CD14-positive monocyte (primary cell): ENCODE measurements around the gene TBCD. TPM values are rescaled to one million over a fixed set of nuclear protein-coding genes. Genes with fewer than 3 reads are reported as not detected.

Experiments used
- DNase-seq, 3 donors: peaks; one replicate each; pipeline ENCODE4 v3.0.0-alpha.2; 2011 to 2022
- H2AFZ ChIP-seq: 2 replicates; pipeline ENCODE4 v1.6.0; 2012; ENCODE audit warnings: mild to moderate bottlenecking, low read depth, low read length, inconsistent platforms; ENCODE audit not compliant: insufficient read depth, poor library complexity, severe bottlenecking
- H3K27ac ChIP-seq, 2 donors: 1 replicate in 1 of 2; 2 replicates in 1 of 2; pipeline ENCODE4 v1.5.1; 2012 to 2013; ENCODE audit warnings: low read length in 2 of 2, control low read depth in 1 of 2, inconsistent platforms in 1 of 2, low read depth in 1 of 2, mild to moderate bottlenecking in 1 of 2
- H3K27me3 ChIP-seq, 2 donors: one replicate each; pipeline versions ENCODE4 v1.6.0 to v1.6.1; 2011 to 2013; ENCODE audit warnings: low read length in 2 of 2; ENCODE audit not compliant: control insufficient read depth in 2 of 2, insufficient read depth in 2 of 2
- H3K36me3 ChIP-seq, 2 donors: replicated peaks in 1 of 2; 1 replicate in 1 of 2; 2 replicates in 1 of 2; pipeline versions ENCODE4 v1.5.1 to v1.6.1; 2012 to 2013; ENCODE audit warnings: low read length in 2 of 2, control low read depth in 1 of 2, inconsistent platforms in 1 of 2, mild to moderate bottlenecking in 1 of 2; ENCODE audit not compliant: insufficient read depth in 2 of 2, control insufficient read depth in 1 of 2
- H3K4me1 ChIP-seq, 2 donors: 1 replicate in 1 of 2; 2 replicates in 1 of 2; pipeline versions ENCODE4 v1.5.1 to v1.6.1; 2012 to 2013; ENCODE audit warnings: low read length in 2 of 2, control low read depth in 1 of 2, inconsistent platforms in 1 of 2, mild to moderate bottlenecking in 1 of 2, moderate library complexity in 1 of 2; ENCODE audit not compliant: insufficient read depth in 2 of 2, control insufficient read depth in 1 of 2
- H3K4me2 ChIP-seq: replicated peaks from 2 replicates; pipeline ENCODE3; 2012; ENCODE audit warnings: low read length, moderate library complexity, mild to moderate bottlenecking; ENCODE audit not compliant: poor library complexity, severe bottlenecking; ENCODE audit errors: extremely low read depth
- H3K4me3 ChIP-seq, 3 experiments: fragments of 200-600 bp in 1 of 3; sonication (generic) in 1 of 3; replicated peaks in 1 of 3; 1 replicate in 2 of 3; 2 replicates in 1 of 3; pipeline ENCODE4 v1.5.1; 2011 to 2013; ENCODE audit warnings: low read length in 3 of 3, mild to moderate bottlenecking in 3 of 3, control low read depth in 2 of 3, low read depth in 2 of 3, inconsistent platforms in 1 of 3, moderate library complexity in 1 of 3
- H3K79me2 ChIP-seq: 2 replicates; pipeline ENCODE4 v1.6.0; 2012; ENCODE audit warnings: mild to moderate bottlenecking, control low read depth, inconsistent platforms, low read length, moderate library complexity; ENCODE audit not compliant: insufficient read depth
- H3K9ac ChIP-seq: 2 replicates; pipeline ENCODE4 v1.6.0; 2017; ENCODE audit warnings: low read length, mild to moderate bottlenecking; ENCODE audit not compliant: insufficient read depth, poor library complexity, severe bottlenecking
- H3K9me3 ChIP-seq, 2 donors: replicated peaks in 1 of 2; 1 replicate in 1 of 2; 2 replicates in 1 of 2; pipeline versions ENCODE4 v1.5.1 to v1.6.1; 2012 to 2013; ENCODE audit warnings: low read length in 2 of 2, control low read depth in 1 of 2; ENCODE audit not compliant: control insufficient read depth in 1 of 2, insufficient read depth in 1 of 2
- H4K20me1 ChIP-seq: 2 replicates; pipeline ENCODE4 v1.6.0; 2012; ENCODE audit warnings: mild to moderate bottlenecking, low read length, control low read depth, moderate library complexity; ENCODE audit not compliant: insufficient read depth
- H3K27ac Mint-ChIP-seq, 7 donors: one replicate each; pipeline ENCODE4 v1.8.0; 2020; ENCODE audit warnings: mild to moderate bottlenecking in 7 of 7, mixed read lengths in 7 of 7, moderate library complexity in 6 of 7, inconsistent platforms in 2 of 7
- H3K27me3 Mint-ChIP-seq, 3 donors: one replicate each; pipeline ENCODE4 v1.8.0; 2021 to 2022; ENCODE audit warnings: low read depth in 3 of 3, mild to moderate bottlenecking in 3 of 3, mixed read lengths in 3 of 3, moderate library complexity in 3 of 3, inconsistent platforms in 1 of 3
- H3K36me3 Mint-ChIP-seq, 2 donors: one replicate each; pipeline ENCODE4 v1.8.0; 2020; ENCODE audit warnings: mixed read lengths in 2 of 2, inconsistent platforms in 1 of 2, mild to moderate bottlenecking in 1 of 2
- H3K4me1 Mint-ChIP-seq: one replicate; pipeline ENCODE4 v1.8.0; 2020; ENCODE audit warnings: mild to moderate bottlenecking, mixed read lengths
- H3K4me3 Mint-ChIP-seq, 2 donors: one replicate each; pipeline ENCODE4 v1.8.0; 2020; ENCODE audit warnings: mild to moderate bottlenecking in 2 of 2, mixed read lengths in 2 of 2, moderate library complexity in 1 of 2
- H3K9me3 Mint-ChIP-seq, 7 donors: one replicate each; pipeline ENCODE4 v1.8.0; 2020 to 2022; ENCODE audit warnings: mixed read lengths in 7 of 7, mild to moderate bottlenecking in 6 of 7, moderate library complexity in 6 of 7, inconsistent platforms in 2 of 7
- whole genome bisulfite sequencing: methylation state at CpG from one replicate; pipeline ENCODE4 v1.1.5; 2013; ENCODE audit warnings: missing lambda C conversion rate; ENCODE audit not compliant: insufficient coverage; 5-methylcytosine and 5-hydroxymethylcytosine counted together
- intact Hi-C, 2 donors: fragments of 100-400 bp; cut with micrococcal nuclease; formaldehyde crosslinking; loops; one replicate each; pipeline versions ENCODE4 v1.15.0 to v1.15.1; 2023
- polyA plus RNA-seq, 3 donors: library from polyadenylated mRNA; depleted of rRNA in 1 of 3; unstranded in 2 of 3; stranded (reverse) in 1 of 3; fragments of 300-500 nt in 2 of 3; fragments of >200 nt in 1 of 3; fragmentation: Illumina TruSeq in 2 of 3; gene quantifications; 1 replicate in 2 of 3; 2 replicates in 1 of 3; pipeline ENCODE4 v1.2.3, GENCODE V29; 2012 to 2021
- TF ChIP-seq, protein P1 (sequence below): fragments of 200-600 bp; IDR thresholded peaks from one replicate; pipeline ENCODE4 v1.8.0; 2022; ENCODE audit warnings: antibody characterized with exemption, mild to moderate bottlenecking

Gene TBCD
- polyA plus RNA-seq, 3 donors, result 54.7 to 74.0 (median 66.6) TPM

DNA sequence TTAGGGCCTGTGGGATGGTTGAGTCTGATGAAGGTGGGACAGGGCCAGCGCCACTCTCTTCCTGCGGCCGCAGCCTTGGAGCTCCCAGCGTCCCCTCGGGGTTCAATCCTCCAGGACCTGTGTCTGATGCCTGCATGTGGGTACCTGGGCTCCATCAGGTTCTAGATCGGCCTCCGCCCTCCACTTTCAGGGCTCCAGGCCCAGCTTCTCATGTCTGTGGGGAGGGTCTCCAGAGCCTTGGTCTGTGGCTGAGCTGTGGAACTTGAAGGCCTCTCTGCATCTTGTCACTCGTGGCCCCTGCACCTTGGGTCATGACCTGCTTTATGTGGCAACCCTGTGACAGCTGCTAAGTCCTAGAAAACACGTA, 177.8 kb downstream of the TBCD start:
- Histone ChIP-seq H3K9me3 (no peaks in the 10 kb centered on the region), H3K9ac (no peak overlapping the region), H3K27me3 (no peaks in the 10 kb centered on the region), H3K4me1 (no peaks in the 10 kb centered on the region), H4K20me1 (no peaks in the 10 kb centered on the region), H3K79me2 (no peaks in the 10 kb centered on the region), H2AFZ (no peak overlapping the region), H3K27ac (no peak overlapping the region), H3K36me3 (peaks cover 81 to 100% of the 10 kb centered on the region in 2 donors), H3K4me3 (no peak overlapping the region), H3K4me2 (no peak overlapping the region)
- H3K27ac Mint-ChIP-seq, result peak overlapping the region in 1 of 7 donors; percentile 15
- no peak overlapping the region for H3K4me3 Mint-ChIP-seq
- WGBS, result 97% methylated on average over 9 of the region's 9 CpGs
- no peak for DNase-seq
- intact Hi-C loops, result loop anchor here in 1 of 2 donors (10.0 kb wide), 1 partner anchor 135 kb away; no protein-coding TSS in a partner anchor
- H3K36me3 Mint-ChIP-seq, result peaks cover 72 to 93% of the 10 kb centered on the region in 2 donors
- H3K27me3 Mint-ChIP-seq, result peaks cover 0 to 1% (median 0%) of the 10 kb centered on the region in 3 donors
- TF ChIP-seq, protein P1, sequence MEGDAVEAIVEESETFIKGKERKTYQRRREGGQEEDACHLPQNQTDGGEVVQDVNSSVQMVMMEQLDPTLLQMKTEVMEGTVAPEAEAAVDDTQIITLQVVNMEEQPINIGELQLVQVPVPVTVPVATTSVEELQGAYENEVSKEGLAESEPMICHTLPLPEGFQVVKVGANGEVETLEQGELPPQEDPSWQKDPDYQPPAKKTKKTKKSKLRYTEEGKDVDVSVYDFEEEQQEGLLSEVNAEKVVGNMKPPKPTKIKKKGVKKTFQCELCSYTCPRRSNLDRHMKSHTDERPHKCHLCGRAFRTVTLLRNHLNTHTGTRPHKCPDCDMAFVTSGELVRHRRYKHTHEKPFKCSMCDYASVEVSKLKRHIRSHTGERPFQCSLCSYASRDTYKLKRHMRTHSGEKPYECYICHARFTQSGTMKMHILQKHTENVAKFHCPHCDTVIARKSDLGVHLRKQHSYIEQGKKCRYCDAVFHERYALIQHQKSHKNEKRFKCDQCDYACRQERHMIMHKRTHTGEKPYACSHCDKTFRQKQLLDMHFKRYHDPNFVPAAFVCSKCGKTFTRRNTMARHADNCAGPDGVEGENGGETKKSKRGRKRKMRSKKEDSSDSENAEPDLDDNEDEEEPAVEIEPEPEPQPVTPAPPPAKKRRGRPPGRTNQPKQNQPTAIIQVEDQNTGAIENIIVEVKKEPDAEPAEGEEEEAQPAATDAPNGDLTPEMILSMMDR, result no peak
- H3K9me3 Mint-ChIP-seq, result no peaks in the 10 kb centered on the region
- H3K4me1 Mint-ChIP-seq, result no peaks in the 10 kb centered on the region

DNA sequence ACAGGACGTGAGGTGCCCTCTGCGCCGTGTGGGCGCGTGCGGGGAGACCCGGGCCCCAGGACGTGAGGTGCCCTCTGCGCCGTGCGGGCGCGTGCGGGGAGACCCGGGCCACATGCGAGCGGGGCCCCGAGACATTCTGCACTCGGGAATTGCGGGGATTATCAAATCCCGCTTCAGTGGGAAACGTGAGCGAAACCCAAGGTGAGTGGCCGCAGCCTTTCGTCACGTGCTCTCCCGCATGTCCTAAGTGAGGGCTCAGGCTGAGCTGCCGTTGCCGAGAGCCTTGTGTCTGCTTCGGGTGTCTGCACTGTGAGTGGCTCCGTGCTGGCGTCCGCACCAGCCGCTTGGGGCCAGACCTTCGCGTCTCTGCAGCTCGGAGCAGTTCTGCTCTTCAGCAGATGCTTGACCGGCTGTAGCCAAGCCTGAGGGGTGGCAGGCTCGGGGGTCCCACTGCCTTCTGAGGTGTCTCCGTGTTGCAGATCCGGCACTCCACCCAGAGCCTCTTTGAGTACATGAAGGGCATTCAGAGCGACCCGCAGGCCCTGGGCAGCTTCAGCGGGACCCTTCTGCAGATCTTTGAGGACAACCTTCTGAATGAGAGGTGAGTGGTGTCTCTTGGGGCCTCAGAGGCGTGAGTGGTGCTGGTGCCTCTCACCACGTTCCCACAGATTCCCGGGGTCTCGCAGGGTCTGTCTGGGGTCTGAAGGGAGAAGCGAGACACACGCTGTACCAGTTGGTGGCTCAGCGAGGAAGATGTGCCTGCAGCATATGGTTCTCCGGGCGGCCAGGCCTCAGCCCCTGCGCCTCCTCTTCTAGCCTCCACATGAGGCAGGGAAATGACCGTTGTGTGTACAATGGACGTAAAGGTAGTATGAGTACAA, 178.4 kb downstream of the TBCD start:
- H3K27ac ChIP-seq, result no peak overlapping the region
- Mint-ChIP-seq H3K4me1 (no peaks in the 10 kb centered on the region), H3K36me3 (peaks cover 71 to 93% of the 10 kb centered on the region in 2 donors), H3K4me3 (no peak overlapping the region), H3K27ac (peak overlapping the region in 2 of 7 donors; percentile 6 to 46), H3K9me3 (no peaks in the 10 kb centered on the region), H3K27me3 (peaks cover 0 to 1% (median 0%) of the 10 kb centered on the region in 3 donors)
- peaks cover 75 to 97% of the 10 kb centered on the region in 2 donors for H3K36me3 ChIP-seq
- WGBS, result 98% methylated on average over 48 of the region's 56 CpGs
- no peak overlapping the region for H3K4me2 ChIP-seq
- TF ChIP-seq, protein P1, result no peak
- H3K27me3 ChIP-seq, result no peaks in the 10 kb centered on the region
- no peak overlapping the region for H2AFZ ChIP-seq
- H3K4me1 ChIP-seq, result no peaks in the 10 kb centered on the region
- no peaks in the 10 kb centered on the region for H4K20me1 ChIP-seq
- DNase-seq, result no peak
- no peak overlapping the region for H3K4me3 ChIP-seq
- intact Hi-C loops, result loop anchor here in 1 of 2 donors (10.0 kb wide), 1 partner anchor 135 kb away; no protein-coding TSS in a partner anchor
- H3K9me3 ChIP-seq, result no peaks in the 10 kb centered on the region
- no peaks in the 10 kb centered on the region for H3K79me2 ChIP-seq
- H3K9ac ChIP-seq, result no peak overlapping the region
